HG03108 (cell line): ENCODE data around the gene NDUFS6.
"Not testable (repeated sequence)": the region's sequence is repeated elsewhere in the genome, so short reads cannot be mapped to it uniquely, and the experiment has no call there.

Experiments used
- ATAC-seq: cut with Tn5 transposase; IDR thresholded peaks from one replicate; pipeline ENCODE4 v1.9.1; 2021; ENCODE audit warnings: moderate library complexity; ENCODE audit not compliant: unreplicated experiment

NDUFS6 gene

DNA sequence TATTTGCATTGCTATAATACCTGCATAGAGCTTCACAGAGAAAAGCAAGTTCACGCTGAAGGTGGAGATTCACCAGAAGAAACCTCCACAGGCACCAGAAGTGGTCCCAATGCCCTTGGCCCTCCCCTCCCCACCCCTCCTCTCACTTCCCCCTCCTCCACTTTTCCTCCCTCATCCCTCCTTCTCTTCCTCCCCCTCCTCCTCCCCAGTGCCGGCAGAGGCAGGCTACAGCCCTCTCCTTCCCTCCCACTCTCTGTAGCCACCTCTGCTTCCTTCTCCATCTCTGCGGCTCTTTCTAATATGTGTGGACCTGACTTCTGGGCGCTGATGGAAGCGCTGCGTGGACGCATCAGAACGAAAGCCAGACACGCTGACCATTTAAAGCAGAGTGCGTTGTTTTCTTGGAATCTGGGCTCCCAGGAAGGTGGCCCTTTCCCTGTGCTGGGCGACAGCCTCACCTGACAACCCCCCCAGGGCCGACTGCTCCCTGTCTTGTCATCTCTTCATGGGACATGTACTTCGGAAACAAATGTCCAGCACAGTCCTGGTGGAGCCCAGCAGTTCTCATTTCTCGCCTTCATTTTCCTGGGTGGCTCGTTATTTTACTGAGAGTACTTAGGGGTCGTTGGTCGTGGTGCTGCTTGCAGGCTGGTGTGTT, 29.5 kb downstream of the NDUFS6 start:
- no peak for ATAC-seq

DNA sequence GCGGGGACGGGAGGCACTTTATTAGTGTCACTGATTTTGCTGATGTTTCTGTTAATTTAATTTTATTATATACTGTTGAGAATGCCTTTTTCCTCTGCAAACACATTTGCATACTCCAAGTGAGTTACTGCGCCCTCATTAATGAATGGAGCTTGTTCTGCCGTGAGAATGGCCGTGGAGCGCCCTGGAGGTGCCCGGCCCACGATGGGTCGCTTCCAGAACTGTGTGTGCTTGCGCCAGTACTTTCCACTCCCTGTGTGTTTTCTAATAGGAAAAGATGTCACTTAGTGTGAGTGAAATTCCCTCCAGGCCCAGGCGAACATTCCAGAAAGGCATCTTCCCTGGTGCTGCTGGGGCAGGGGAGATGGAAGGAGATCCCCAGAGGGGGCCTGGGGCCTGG, 30.1 kb downstream of the NDUFS6 start:
- no peak for ATAC-seq

DNA sequence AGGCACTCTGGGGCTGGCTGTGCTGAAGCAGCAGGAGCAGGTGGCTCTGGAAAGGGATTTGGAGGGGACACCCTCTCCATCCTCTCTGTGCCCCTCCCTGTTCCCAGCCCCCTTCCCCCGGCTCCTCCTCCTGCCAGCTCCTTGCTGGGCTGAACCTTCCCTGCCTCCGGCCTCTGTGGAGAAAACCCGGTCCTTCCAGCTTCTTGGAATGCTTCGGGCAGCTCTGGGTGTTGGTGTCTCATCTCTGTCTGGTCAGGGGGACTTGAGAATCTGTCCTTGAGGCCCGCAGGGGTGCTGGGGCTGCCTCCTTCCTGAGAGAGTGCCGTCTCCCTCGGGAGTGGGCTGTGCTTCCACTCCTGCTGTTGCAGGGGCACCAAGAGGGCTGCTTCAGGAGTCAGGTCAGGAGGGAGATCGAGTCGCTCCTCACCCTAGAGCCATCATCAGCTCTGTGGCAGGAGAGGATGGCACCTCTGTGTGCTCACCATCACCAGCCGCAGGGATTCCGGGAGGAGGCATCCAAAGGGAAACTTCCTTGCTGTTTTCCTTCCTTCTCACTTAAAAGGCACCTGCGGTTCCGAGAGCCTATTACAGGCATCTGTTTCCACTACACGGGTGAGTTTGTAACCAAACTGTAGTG, 30.6 kb downstream of the NDUFS6 start:
- no peak for ATAC-seq

- ATAC-seq: no peak
These were observed 31.5 kb downstream of the NDUFS6 start for GRCh38 chr5:1832511-1833250.

- no peak for ATAC-seq
These were observed 32.2 kb downstream of the NDUFS6 start for GRCh38 chr5:1833264-1834021.

DNA sequence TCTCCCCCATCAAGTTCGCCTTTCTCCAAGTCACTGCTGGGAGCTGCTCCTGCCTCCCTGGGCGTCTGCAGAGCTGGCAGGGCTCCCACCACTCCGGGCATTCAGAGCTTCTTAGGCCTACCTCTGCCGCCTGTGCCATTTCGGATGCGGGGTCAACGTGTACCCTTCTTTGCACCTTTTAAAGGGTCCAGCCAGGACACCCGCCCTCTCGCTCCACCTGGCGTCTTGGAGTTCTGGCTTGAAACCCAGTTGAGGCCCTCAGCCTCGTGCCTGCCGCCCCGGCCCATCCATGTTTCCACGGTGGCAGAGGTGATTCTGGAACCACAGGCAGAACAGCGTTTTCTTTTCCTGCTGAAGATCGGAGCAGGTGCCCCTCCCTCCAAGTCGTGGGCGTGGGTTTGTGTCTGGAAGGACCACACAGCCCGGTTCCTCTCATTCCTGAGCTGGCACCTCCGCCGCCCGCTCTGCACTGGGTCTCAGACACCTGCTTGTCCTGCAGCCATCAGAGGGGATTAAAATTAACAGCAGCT, 32.9 kb downstream of the NDUFS6 start:
- no peak for ATAC-seq

- ATAC-seq: no peak
These were observed 33.7 kb downstream of the NDUFS6 start for GRCh38 chr5:1834721-1835429.

DNA sequence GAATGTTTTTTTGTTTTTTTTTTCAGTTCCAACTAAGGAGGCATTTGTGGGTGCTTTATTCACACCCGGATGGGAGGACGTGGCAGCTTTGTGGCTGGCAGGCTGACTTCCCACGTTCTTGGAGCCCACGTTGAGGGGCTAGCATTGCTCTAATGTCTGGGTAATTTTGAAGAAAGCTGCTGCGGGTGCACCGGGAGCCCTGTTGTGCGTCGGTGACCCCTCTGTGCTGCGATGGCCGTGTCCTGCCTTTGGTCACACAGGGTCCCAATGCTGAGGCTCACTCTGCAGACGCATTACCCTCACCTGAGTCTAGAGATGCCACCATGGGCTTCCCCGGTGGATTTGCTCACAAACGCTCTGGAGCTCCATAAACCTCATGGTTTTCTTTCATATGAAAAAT, 34.2 kb downstream of the NDUFS6 start:
- ATAC-seq: no peak

DNA sequence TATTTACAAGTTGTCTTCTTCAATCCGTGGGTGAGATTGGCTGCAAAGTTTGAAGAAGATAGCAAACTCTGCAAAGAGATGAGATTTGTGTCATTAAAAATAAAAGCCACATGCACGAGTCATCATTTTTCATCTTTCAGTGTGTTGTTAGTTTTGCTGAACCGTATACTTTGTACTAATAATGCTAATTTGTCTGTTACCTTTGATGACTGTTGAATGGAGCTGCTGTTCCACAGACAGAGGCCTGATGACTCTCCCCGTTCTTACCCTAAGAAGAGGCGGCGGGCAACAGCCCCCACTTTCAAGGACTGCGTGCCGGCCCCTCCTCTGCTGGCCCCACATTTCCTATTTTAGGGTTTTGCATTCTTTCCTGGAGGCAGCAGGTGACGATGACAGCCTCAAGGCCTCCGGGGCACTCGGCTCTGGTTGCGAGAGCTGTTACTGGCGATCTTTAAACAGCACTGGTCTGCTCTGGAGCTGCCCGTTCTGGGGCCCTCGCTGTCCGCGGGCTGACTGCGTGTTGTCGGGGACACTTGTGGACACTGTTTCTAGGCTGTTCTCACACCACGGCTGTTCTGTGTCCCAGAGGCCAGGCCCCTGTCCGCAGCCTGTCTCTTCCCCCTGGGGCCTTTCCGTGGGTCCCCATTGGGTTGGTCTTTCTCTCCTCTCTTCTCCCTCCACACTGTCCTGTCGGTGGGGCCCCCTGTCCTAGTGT, 35.1 kb downstream of the NDUFS6 start:
- ATAC-seq: no peak

- no peak for ATAC-seq
These were observed 36.0 kb downstream of the NDUFS6 start for GRCh38 chr5:1836891-1837880.

GRCh38 chr5:1838013-1838412, 36.8 kb downstream of the NDUFS6 start:
- ATAC-seq: no peak

- no peak for ATAC-seq
These were observed 38.9 kb downstream of the NDUFS6 start for GRCh38 chr5:1840071-1840547.

GRCh38 chr5:1840741-1841521, 39.7 kb downstream of the NDUFS6 start:
- ATAC-seq: no peak

DNA sequence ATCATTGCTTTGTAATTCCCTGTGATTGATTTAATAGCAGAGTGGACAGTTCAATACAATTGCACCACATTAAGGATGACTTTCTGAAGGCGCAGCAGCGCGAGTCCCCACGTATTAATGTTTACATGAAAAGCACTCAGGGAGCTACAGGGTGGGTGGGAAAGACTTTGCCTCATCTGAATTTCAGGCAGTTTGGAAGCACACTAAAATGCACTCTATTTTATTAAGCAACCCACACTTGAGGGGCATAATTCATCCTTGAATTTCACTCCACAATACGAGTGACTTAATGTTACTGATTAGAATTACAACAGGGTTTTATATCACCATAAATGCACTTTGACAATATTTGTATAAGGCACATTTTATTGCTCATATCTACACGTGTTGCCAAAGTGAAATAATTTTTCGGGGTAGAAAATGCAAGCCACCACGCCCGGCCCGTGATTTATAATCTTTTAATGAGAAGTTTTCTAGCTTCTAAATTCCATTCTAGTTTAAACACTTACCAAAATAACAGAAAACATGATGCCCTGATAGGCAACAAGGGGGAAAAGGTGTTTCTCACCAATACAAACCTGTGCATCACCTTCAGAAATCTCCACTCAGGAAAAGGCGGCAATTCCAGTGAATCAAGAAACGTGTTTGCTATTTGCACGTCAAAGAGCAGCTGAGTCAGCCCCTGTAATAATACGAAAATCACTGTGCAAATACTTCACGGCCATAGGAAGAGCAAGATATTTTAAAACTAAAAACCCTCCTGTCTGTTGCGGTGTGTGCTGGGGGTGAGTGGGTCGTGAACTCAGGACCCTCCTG, 41.0 kb downstream of the NDUFS6 start:
- ATAC-seq: no peak

- not testable (repeated sequence) for ATAC-seq
These were observed 42.6 kb downstream of the NDUFS6 start for GRCh38 chr5:1843761-1844160.

- no peak for ATAC-seq
These were observed 43.7 kb downstream of the NDUFS6 start for GRCh38 chr5:1844708-1845436.
